K562 treated with DMSO at 1 percent for 12 hours (cell line): ENCODE data around the gene OR56A3. TPM values are rescaled to one million over a fixed set of nuclear protein-coding genes. Genes with fewer than 3 reads are reported as not detected.

Experiments
- total RNA-seq: library from RNA; unstranded; fragments of 300-600 nt; gene quantifications from 2 replicates; pipeline ENCODE4 v1.2.3, GENCODE V29; 2022; ENCODE audit not compliant: insufficient read depth

The OR56A3 gene
- not detected in 2 replicates for total RNA-seq

GRCh38 chr11:5941951-5942350, at the start of gene OR56A3:
Gene OR56A3, plus strand, starts transcription at chr11:5942251. Its CDS starts 5,096 bp downstream, at chr11:5947347.

GRCh38 chr11:5892908-5893307, 49.1 kb upstream of the OR56A3 start, which contains the start of gene OR52E5:
Gene OR52E5, plus strand, starts transcription at chr11:5893208. Its CDS starts 7,569 bp downstream, at chr11:5900777.

GRCh38 chr11:5968394-5968793, 26.3 kb downstream of the OR56A3 start, which contains the start of gene OR56A5:
Gene OR56A5, minus strand, starts transcription at chr11:5968494. Its CDS starts 0 bp downstream, at chr11:5968494.

GRCh38 chr11:5986885-5987284, 44.8 kb downstream of the OR56A3 start, which contains the start of gene OR52L1:
Gene OR52L1, minus strand, starts transcription at chr11:5986985. Its CDS starts 55 bp downstream, at chr11:5986930.

Other genes with a start within 250 kb of the OR56A3 start
- not detected in 2 replicates for gene OR56B1, start 205.8 kb upstream of the OR56A3 start, total RNA-seq
- not detected in 2 replicates for gene OR52N4, start 188.0 kb upstream of the OR56A3 start, total RNA-seq
- gene OR52N5, start 158.9 kb upstream of the OR56A3 start, total RNA-seq = not detected in 2 replicates
- not detected in 2 replicates for gene OR52N1, start 151.0 kb upstream of the OR56A3 start, total RNA-seq
- gene OR52N2, start 133.3 kb upstream of the OR56A3 start, total RNA-seq = not detected in 2 replicates
- not detected in 2 replicates for gene OR52E6, start 100.4 kb upstream of the OR56A3 start, total RNA-seq
- gene OR52E8, start 84.6 kb upstream of the OR56A3 start, total RNA-seq = not detected in 2 replicates
- not detected in 2 replicates for gene OR52E4, start 61.6 kb upstream of the OR56A3 start, total RNA-seq
- gene OR52E5, start 49.0 kb upstream of the OR56A3 start, total RNA-seq = not detected in 2 replicates
- gene OR56A5, start 26.2 kb downstream of the OR56A3 start, total RNA-seq = not detected in 2 replicates
- gene OR52L1, start 44.7 kb downstream of the OR56A3 start, total RNA-seq = not detected in 2 replicates
- gene OR56A4, start 64.7 kb downstream of the OR56A3 start, total RNA-seq = not detected in 2 replicates
- gene OR56A1, start 88.5 kb downstream of the OR56A3 start, total RNA-seq = not detected in 2 replicates
- gene OR56B4, start 165.4 kb downstream of the OR56A3 start, total RNA-seq = 0.69 TPM in 1 of 2 replicates, not detected in the other
- not detected in 2 replicates for gene OR52B2, start 228.1 kb downstream of the OR56A3 start, total RNA-seq